RCC 7860 (cell line): ENCODE measurements around the gene ENPP7.

Experiments
- DNase-seq: peaks from one replicate; pipeline ENCODE4 v3.0.0-alpha.2; 2015; ENCODE audit warnings: low spot score
- FAIRE-seq: peaks from 2 replicates; lab custom pipeline; 2012; peaks lifted over from hg19 to GRCh38; lab: Jason Lieb, UNC

ENPP7 gene

DNA sequence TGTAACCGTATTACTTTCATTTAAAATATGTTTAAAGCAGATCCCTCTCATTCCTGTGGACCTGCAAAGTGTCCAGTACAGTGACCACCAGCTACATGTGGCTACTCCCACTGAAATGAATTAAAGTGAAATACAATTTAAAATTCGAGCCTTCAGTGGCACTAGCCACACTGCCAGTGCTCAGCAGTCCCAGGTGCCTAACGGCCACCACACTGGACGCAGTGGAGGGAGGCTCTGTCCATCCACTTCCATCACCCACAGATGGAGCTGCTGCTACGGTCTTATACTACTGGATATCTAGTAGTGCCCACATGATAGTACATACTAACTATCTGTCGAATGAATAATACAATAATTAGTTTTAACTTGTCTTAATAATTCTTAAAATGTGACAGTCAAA lies 44.9 kb downstream of the ENPP7 start:
- no peak for DNase-seq
- no peak for FAIRE-seq

DNA sequence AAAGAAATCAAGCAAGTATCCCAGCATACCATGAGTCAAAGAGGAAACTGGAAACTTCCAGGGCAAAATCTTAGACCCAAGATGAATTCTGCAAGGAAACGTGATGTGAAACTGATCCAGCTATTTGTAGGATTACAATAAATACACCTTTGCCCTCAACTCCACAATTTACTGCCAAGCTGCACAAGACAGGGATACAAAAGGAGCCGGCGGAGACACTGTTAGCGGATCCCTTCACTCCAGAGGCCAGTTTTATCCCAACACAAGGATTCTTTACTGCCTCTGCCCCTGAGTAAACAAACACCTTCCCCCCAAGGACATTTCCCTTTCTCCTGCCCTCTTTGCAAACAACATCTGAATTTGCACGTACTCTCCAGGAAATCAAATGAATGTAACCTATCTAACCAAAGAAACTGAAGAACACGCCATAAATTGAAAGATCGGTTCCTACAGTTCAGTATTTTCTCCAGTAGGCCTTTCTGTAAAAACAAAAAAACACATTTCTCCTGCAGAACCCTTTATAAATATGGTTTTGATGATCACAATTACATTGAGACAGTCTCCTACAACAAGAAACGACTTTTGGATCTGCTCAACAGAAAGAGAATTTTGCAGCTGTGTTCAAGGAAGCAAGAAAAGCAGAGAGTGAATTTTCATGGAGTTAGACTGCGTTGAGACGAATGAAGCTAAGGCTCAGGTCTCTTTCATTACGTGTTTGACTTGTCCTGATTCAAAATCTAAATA lies 45.8 kb downstream of the ENPP7 start:
- DNase-seq = no peak
- no peak for FAIRE-seq

DNA sequence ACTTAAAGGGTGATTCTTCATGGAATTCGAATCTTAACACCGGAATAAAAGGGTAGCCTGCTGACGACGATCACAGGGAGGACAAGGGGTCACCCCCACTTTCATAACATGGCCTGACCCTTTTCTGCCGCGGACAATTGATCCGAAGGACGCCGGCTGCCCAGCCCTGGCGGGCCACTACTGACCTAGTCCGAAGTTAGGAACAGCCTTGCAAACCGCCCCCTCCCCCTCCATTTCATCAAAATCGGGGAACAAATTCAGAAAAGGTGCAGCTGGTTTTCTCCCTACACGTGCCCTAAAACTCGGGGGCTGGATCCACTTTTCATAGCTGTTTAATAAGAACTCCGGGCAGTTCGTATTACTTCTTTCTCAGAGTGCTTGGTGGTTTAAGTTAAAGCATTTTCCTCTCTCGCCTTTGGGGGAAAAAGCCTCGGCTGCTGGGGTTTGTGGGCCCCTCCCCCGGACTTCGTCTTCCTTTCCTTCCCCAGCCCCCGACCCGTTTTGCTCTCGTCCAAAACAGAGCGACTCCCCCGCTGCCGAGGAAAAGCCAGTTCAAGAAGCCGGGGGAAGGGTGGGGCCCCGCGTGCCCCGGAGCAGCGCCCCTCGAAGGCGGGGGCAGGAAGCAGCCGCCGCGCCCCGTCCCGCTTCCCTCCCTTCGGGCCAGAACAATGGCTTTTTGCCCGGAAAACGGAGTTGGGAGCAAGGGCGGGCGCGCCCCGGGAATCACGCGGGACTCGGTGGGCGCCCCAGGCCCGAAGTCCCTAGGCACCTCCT lies 46.6 kb downstream of the ENPP7 start:
- DNase-seq = peak; percentile 21
- FAIRE-seq = no peak

DNA sequence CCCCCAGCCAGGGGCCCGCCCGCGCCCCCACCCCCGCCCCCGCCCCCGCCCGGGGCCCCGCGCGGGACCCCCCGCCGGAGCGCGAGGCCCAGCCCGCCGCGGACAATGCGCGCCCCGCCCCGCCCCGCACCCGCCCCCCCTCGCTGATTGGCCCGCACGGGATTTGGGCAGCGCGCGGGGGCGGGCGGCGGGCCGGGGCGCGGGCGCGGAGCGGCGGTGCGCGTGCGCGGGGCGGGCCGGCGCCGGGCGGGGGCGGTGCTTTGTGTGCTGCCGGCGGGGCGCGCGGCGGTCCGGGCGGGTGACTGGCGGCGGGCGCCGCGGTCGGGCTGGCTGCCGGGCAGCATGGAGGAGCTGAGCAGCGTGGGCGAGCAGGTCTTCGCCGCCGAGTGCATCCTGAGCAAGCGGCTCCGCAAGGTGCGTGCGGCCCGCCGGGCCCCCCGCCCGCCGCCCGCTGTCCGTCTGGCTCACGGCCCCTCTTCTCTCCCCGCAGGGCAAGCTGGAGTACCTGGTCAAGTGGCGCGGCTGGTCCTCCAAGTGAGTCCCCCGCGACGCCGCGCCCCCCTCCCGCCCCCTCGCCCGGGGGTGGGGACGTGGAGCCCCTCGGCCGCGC lies 47.3 kb downstream of the ENPP7 start, which contains the start of gene CBX2:
Gene CBX2, plus strand, starts transcription at position 255 of the 610 bp plus-strand sequence. Its CDS starts 88 bp downstream, at position 343.
- FAIRE-seq (no peak), DNase-seq (peak; percentile 41)

- no peak for FAIRE-seq
- no peak for DNase-seq
Measured at GRCh38 chr17:79778504-79779083, 47.9 kb downstream of the ENPP7 start.

- no peak for FAIRE-seq
- DNase-seq = no peak
Measured at GRCh38 chr17:79779084-79779529, 48.4 kb downstream of the ENPP7 start.

- FAIRE-seq (no peak), DNase-seq (no peak)
Measured at GRCh38 chr17:79779661-79780365, 49.1 kb downstream of the ENPP7 start.

DNA sequence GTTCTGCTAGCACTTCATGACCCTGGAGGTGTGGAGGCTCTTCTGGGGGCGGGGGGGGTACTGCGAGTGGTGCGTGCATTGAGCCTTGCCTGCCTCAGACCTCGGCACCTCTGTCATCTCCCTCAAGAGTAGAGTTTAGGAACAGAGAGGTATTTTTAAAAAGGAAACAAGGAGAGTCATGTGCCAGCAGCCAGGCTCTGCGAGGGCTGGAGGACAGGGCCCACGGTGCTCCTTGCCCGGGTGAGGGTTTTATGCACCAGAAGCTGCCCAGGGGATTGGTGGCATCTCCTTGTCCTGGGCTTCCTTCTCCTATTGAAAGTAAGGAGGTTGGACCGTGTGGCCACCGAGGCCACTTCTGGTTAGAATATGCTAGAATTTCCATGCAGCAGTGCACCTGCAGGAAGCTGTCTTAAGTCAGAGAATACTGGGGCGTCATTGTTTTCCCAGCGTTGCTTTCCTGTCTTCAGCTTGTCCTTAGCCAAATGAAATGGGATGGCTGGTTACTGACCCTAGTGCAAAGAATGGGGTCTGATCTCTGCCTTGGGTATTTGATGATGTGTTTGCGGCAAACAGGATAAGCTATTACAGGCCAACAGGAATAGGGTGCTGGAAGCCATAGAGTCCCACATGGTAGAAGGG lies 50.4 kb downstream of the ENPP7 start:
- DNase-seq (no peak), FAIRE-seq (no peak)

DNA sequence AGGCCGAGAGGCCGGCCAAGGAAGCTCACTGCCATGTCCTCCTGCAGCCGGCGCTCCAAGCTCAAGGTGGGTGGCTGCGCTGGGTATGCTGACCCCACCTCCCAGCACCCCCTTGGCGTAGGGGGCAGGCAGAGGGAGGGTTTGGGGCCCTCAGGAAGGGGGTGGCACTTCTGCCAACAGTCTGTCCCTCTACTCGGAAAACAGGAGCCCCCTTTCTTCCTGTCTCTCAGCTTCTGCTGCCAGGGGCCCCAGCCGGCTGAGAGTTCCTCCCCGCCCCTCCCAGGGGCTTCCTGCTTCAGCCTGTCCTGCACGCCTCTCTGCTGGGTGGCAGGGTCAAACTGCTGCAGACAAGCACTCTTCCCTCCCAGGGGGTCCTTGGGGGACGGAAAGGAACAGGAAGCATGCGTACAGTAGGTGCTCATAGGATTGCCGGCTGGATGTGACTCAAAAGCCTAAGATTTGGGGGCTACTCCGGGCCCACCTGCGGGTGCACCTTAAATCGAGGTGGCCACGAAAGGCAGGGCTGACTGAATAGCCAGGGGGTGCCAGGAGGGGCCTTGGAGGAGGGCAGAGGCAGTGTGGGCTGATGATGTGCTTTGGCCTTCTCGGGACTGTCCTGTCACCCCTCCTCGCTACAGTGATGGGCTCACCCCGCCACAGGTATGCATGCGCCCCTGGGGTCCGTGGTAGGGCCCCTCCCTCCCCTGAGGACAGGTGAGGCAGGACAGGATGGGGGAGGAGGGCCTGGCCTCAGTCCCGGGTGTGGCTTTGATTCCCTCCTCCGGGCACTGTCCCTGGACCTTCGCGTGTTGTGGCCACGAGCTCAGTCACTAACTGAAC lies 51.2 kb downstream of the ENPP7 start:
- FAIRE-seq (no peak), DNase-seq (no peak)

DNA sequence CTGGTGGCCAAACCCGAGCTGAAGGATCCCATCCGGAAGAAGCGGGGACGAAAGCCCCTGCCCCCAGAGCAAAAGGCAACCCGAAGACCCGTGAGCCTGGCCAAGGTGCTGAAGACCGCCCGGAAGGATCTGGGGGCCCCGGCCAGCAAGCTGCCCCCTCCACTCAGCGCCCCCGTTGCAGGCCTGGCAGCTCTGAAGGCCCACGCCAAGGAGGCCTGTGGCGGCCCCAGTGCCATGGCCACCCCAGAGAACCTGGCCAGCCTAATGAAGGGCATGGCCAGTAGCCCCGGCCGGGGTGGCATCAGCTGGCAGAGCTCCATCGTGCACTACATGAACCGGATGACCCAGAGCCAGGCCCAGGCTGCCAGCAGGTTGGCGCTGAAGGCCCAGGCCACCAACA lies 53.1 kb downstream of the ENPP7 start:
- DNase-seq (no peak), FAIRE-seq (no peak)

- no peak for FAIRE-seq
- no peak for DNase-seq
Measured at GRCh38 chr17:79784353-79785016, 53.7 kb downstream of the ENPP7 start.

- DNase-seq = no peak
- FAIRE-seq = no peak
Measured at GRCh38 chr17:79785017-79785899, 54.5 kb downstream of the ENPP7 start.

DNA sequence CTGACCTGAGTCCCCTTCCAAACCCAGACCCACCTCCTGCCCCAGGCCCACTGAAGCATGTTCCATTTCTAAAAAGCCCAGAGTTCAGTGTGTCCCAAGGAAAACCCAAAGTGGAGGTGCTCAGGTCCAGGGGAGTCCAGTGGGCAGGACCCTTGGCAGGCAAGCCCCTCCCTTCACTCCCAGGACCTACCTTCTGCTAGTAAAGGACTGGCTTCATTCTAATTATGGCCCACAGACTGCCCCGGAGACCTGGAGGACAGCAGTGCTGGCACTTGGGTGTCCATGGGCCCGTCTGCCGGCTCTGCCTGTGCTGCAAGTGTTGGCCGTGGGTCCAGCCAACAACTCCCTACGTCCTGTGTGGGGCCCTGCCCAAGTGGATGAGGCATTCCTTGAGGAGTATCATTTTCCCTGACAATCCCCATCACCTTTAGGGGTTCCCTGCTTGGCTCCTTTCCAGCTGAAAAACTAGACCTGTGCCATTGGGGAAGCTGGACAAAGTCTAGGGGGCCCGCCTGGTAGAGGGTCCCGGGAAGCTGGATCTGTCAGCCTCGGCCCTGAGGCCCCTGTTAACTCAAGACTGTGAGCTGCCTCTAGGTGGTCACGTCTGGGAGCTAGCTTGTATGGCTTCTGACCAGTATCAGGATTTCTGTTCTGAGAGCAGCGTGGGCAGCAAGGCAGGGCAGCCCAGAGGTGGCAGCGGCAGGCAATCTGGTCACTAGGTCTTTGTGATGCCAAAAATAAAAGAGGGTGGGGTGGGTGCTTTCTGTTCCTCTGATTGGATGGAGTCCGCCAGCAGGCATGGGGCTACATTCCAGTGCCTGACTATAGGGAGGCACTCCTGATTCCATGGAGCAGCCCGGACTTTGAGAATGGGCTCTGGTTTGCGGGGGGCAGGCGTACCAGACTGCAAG lies 55.4 kb downstream of the ENPP7 start:
- FAIRE-seq = no peak
- DNase-seq = no peak

GRCh38 chr17:79786930-79787643 lies 56.3 kb downstream of the ENPP7 start:
- FAIRE-seq (no peak), DNase-seq (no peak)

- no peak for DNase-seq
Measured at GRCh38 chr17:79788455-79788854, 57.7 kb downstream of the ENPP7 start.

More at GRCh38 chr17:79788455-79788854, 57.7 kb downstream of the ENPP7 start:
- no peak for FAIRE-seq
